Left renal cortex interstitium (tissue), 4 donors: Measurements from ENCODE around the gene CXCL14. TPM values are rescaled to one million over a fixed set of nuclear protein-coding genes. Genes with fewer than 3 reads are reported as not detected.

ENCODE experiments used
- DNase-seq, 4 donors: peaks; one replicate each; pipeline ENCODE4 v3.0.0-alpha.2; 2013; ENCODE audit warnings: low read depth in 4 of 4, low spot score in 2 of 4, missing footprints in 1 of 4
- polyA plus RNA-seq, 4 donors: library from polyadenylated mRNA; unstranded; fragments of 120-200 nt; gene quantifications; one replicate each; pipeline ENCODE4 v1.2.1, GENCODE V29; 2013; ENCODE audit not compliant: insufficient read length in 4 of 4

CXCL14 gene
- polyA plus RNA-seq, 4 donors: 24.9 to 45.0 (median 36.3) TPM

DNA sequence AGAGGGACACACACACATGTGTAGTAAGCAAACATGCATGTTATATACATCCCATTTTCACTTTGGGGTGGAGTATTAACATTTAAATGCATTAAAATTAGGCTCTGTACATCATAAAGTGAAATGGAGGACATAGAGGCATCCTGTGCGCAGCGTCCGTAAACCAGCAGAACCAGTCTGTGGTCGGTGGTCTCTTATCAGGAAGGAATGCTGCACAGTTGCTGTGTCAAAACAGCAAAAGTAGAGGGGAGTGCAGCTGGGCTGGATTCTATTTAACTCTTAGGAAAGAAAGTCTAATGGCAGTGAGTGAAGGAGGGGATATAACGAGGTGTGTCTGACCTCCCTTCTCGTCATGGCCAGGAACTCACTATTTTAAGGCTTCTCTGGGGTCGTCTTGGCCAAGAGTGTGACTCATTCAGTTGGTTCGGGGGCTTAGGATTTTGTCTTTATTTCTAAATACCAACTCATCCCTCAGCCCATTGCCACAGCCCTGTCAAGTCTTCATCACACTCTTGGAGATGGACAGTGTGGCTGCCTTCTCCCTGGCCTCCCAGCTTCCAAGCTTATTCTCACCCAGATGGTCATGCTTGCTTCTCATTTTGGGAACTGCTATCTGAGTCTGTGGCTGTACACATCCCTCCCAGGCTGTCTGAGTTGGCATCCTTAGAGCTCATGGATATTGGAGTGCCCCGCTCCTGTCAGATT is 20.1 kb upstream of the CXCL14 start:
- DNase-seq: no peak

DNA sequence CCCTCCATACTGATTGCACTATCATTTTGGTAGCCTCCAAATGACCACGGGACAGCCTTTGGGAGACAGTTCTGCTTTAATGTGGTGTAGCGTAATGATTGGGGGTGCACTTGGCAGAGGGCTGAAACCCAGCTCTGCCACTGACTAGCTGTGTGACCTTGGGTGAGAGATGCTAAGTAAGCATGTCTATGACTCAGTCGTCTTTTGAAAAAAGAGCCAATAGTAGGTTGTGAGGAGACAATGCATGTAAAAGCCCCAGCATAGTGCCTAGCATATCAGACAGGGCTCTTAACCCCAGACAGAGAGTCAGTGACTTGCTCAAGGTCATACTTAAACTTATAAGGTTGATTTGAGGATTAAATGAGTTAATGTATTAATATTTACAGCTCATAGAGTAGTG is 18.0 kb upstream of the CXCL14 start:
- no peak for DNase-seq

DNA sequence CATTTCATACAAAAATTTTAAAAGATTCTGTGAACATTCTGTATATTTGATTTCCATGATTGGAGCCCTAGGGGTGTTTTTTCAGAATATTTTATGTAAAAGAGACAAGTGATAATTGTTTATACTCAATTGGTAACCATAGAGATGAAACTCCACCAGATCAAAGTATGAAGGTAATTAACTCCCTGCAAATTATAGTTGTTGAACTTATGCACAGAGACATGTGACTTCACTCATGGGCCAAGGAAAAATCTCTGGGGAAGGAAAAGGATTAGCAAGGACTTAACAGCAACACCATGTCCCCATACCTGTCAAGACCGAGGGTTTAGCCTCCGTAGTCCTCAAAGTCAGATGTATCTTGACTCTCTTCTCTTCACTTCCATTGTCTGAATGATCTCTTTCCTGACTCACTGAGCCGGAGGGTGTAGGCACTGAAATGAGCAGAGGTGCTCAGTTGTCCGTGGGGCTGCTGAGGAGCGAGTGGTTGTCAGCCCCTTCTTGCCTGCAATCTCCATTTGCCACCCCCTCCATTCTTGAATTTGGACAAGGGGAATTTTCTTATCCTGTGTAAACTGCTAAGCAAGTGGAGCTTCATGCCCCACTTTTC is 17.5 kb upstream of the CXCL14 start:
- DNase-seq: no peak

DNA sequence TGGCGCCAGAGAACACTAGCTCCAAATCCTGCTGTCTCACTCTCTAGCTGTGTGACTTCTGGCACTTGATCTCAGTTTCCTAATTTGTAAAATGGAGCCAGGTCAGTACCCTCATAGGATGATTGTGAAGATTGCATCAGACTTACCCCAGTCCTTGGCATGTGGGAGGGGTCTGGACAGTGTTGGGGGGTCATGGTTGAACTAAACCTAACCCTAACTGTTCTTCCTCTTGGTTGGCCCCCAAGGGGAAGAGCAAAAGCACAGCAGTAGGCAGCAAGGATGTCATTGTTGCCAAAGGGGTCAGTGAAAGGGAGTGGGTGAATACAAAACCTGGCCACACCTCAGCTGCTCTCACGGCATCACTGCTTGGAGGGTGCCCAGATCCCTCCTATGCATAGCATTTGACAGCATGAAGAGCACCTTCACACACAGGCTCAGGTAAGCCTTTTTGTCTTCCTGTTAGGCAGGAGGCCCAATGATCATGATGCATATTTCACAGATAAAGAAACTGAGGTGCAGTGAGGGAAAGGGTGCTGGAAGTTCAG is 15.7 kb upstream of the CXCL14 start:
- DNase-seq: no peak

DNA sequence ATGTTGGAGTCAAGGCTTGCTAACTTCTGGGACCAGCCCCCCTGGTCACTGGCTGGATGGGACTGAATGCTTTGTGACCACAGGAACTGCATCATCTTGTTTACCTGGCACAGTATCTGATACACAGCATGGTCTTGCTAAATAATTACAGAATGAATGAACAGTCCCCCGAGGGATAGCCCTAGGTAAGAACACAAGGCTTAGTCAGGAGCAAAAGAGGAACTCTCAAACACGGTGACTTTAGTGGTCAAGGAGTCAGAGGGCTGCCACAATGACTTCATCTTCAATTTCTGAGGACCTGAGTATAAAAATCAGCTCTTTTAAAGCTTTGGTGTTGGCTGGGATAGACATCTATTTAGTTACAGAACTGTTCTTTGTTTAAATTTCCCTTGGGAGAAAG is 15.1 kb upstream of the CXCL14 start:
- DNase-seq: no peak

DNA sequence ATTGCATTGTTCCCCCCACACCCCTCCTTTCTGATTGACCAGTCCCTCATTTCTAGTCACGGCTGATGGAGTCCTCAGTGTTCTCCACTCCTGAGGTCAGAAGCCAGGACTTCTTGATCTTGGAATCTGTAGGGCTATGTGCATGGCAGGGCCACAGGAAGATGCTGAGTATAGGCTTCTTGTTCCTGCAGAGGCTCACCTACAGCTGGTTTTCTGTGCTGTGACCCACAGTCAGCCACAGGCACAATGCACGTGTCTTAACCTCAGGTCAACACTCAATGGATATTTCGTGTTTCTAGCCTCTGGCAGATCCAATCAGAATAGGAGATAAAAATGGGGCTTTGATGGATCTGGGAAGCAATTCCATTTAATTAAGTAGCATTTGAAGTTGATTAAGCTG is 14.3 kb upstream of the CXCL14 start:
- no peak for DNase-seq

DNA sequence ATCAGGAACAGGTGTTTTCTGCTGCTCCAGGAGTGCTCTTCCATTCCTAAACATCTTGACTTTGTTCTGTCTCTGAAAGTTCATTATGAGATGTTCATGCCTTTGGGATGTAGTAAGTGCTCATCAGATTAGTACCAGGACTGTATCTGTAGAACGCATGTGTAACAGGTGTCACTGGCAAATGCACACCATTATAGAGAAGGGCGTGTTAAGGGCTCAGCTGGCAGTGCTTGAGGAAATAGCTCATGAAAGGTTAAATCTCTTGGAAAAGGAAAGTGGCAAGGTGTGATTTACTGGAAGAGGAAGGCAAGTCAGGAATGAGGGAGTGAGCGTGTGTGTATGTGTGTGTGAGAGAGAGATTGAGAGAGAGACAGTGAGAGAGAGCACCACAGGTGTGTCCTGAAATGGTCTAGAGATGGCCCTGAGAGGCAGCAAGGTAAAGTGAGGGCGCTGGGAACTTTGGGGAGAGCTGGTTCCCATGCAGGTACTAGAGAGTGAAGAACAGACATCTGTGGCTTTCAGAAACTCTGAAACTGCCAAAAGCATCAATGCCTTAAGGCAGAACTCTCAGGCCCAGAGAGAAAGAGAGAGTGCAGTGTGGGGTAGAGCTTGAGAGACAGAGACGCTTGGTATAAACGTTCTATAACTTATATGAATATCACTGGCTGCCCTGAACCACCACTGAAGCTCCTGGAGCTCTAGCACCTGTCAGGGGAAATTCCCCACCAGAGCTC is 13.7 kb upstream of the CXCL14 start:
- no peak for DNase-seq

DNA sequence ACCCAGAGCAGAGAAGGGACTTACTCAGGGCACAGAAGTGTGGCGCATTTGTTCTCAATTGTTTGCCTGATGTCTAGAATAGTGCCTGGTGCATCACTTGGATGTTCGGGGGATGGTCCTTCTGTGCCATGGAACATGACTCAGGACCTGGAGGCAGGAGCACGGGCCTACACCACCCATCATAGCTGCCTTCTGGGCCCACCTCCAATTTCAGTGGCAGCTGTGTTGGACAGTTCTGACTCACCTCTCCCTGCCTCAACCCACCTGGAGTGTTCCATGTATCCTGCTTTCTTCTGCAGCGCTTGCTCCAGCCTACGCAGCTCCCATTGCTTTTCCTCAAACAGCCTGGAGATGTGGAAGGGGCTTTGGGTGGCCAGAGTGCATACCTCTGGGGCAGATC is 12.5 kb upstream of the CXCL14 start:
- DNase-seq: no peak

DNA sequence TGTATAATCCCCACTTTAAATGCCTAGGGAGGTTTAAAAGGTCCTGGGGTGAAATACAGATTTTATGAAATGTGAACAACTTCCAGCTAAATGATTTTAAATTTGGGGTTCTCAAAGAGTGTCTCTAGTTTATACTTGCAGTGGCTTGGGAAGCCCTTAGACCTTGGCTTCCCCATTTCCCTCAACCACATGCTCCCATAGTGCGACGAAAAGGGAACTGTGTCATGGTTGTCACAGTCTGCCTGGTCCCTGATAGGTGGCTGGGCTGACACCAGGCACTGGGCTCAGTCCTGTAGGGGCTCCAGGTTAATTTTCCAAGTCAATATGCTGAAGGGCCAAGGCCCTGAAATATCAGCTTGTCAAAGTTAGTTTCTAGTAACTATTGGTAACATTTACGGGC is 10.4 kb upstream of the CXCL14 start:
- DNase-seq: no peak

DNA sequence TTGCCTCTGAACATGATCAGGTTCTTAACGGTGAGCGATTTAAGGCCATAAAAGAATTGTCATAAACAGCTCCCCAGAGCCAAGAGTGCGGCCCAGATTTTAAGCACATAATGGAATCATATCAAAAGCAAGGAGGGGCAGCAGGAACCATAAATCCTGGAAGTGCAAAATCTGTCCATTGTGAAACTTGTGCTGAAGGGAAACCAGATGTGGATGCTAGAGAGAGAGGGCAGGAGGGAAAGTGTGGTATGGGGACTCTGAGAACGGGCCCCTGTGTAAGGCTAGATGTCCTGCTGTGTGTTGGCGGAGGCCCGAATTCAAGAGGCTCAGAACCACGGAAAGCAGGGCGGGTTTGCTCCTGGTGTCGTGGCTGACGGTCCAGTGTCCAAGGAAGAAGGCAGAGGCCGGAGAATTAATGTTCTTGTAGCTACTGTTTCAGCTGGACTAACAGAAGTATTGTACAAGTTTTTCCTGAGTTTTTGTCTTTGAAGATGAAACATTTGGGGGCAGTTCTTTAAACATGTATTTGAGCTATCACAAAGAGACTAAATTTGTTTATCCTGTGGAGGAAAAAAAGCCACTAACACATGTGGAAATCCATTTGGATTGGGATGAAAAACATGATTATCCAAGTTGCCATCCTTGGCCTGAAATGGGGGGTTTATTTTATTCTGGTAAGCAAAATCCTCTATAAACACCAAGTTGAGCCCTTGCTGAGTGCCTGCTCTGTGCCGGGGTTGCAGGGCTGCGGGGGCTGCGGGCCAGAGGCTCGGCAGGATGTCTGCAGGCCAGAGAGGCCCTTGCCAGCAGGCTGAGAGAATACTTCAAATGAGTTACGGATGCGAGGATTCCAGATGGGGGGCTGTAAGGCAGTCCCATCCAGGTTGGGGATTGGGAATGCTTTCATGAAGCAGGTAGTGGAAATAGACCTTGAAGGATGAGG is 9.2 kb upstream of the CXCL14 start:
- DNase-seq: no peak

DNA sequence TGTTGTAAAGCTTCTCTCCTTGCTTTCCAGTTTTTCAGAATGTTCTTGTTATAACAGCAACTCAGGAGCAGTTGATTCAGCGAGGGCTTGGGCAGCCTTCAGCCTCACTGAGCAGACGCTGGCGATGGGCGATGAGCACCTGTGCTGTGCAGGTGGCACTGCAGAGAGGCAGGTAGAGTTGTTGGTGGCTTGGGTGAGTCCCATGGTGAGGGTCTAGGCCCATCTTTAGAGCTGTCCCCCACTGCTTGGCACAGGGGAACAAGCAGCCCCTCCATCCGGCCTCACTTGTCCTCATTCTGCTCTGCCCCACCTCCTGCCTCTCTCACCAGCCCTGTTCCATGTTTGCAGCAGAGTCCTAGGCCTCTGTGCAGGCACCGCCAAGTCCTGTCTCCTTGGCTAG is 6.1 kb upstream of the CXCL14 start:
- no peak for DNase-seq

DNA sequence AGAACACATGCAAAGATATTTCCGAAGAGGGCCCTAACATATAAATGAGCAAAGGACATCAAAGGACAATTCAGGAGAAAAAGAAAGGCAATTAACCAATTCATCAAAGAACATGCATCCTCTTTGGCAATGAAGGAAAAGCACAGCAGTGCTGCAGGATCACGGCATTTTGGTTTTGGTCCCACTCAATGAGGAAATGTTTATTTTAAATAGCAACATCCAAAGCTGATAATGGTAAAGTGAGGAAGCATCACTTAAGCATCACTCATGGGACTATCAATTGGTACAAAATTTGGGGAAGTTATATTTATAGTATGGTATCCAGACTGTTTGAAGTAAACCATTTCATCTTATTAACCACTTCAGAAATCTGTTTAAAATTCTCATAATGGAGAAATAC is 5.5 kb upstream of the CXCL14 start:
- DNase-seq: no peak

DNA sequence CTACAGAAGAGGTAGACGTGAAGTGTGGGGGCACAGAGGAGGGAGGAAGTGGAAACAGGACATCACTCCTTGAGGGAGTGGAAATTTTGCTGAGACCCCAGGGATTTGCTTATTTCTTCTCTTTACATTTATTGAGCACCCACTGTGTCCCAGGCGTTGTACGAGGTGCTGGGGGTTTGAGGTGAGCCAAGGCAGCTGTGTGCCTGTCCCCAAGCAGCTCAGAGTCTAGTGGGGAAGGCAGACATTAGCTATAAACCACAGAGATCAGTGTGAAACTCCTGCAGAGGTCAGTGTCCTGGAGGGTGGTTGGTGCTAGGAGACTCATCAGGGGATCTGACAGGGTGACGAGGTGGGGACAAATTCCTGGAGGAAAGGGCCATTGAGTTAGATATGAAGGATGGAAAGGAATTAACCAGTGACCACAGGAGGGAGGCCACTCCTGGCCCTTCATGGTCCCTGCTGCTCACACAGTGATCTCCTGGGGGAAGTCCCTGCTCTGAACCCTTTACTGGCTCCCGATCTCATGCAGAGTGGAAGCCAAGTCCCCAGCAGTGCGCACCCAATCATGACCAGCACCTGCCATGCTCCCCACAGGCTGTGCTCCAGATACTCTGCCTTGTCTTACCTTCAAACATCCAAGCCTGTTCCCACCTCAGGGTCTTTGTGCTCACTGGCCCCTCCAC is 3.4 kb upstream of the CXCL14 start:
- DNase-seq: no peak

DNA sequence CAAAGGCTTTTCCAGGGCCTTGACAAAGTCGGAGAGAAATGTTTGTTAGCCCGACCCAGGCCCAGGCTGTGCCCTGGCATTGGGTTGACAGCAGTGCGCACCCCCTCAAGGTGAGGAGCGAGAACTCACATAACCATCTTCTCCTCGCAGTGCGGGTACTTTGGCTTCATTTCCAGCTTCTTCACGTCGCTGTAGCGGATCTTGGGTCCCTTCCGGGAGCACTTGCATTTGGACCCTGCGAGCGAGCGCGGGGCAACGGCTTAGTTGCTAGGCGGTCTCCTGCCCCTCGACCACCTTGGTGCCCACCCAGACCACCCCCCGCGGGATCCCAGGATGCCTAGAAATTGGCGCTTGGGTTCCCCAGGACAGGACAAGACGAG is 496 bp downstream of the CXCL14 start:
- no peak for DNase-seq

DNA sequence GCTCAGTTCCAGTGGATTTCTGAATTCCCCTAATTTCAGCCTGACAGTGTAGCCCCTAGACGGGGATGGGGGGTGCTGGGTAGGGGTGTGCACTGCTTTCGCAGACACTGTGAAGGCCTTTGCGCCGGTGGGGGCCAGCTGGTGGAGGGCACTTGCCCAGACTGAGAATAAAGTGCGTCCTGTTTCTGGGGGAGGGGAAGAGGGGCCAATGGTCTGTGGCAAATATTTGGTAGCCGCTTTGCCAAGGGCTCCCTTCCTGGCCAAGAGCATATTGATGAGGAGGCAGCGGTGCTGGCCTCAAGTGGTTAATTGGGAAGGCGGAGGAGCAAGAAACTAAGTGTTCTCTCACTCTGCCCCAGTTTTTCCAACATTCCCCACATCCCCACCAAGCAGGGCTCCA is 1.4 kb downstream of the CXCL14 start:
- no peak for DNase-seq

DNA sequence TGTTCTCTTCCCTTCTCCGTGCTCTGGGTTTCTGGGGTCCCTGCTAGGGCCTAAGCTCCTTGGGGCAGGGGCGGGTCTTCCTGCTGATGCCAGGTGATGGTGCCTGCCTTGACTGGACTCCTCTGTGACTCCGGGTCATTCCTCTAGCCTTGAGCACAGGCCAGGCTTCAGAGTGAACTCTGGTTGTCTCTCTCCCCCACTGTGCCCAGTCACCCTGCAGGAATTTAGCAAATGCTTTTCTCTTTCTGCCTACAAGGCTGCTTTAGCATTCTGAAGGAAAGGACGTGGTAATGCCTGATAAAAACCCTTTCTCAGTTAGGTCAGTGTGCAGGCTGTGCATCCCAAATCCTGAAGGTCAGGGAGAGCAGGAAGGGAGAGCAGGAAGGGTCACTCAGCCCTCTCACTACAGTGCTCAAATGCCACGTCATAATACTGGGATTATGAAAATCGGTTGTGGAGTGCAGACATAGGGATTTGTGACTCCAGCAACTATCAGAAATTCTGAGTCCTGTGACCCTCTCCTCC is 2.7 kb downstream of the CXCL14 start:
- DNase-seq: no peak

DNA sequence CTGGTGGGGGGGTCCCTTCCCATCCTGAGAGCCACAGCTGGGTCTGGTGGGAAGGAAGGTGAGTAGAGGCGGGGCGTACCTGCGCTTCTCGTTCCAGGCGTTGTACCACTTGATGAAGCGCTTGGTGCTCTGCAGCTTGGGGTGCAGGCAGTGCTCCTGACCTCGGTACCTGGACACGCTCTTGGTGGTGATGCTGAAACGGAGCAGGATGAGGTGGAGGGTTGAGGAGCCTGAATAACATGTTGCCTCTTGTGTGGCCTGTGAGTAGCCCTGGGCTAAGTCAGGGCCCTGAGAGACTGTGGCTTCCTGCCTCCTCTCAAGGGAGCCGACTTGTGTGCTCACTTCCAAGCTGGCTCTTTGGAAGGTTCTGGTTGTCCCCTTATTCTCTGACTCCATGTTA is 4.3 kb downstream of the CXCL14 start:
- DNase-seq: no peak

DNA sequence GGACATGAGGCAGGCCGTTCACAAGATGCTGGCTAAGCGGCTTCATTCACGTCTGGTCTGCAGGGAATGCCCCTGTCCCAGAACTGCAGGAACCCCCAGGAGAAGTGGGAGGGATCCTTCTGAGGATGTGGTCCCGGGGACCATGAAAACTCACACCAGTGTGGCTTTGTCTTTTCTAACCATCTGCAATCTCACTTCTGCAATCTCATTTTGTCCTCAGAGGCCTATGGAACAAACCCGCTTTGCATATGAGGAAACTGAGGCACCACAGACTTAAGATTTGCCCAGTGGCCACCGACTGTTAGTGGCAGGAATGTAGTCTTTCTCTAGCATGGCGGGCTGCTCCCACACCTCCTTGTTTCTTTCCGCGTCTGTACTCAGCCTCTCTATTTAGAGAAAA is 6.9 kb downstream of the CXCL14 start:
- no peak for DNase-seq

DNA sequence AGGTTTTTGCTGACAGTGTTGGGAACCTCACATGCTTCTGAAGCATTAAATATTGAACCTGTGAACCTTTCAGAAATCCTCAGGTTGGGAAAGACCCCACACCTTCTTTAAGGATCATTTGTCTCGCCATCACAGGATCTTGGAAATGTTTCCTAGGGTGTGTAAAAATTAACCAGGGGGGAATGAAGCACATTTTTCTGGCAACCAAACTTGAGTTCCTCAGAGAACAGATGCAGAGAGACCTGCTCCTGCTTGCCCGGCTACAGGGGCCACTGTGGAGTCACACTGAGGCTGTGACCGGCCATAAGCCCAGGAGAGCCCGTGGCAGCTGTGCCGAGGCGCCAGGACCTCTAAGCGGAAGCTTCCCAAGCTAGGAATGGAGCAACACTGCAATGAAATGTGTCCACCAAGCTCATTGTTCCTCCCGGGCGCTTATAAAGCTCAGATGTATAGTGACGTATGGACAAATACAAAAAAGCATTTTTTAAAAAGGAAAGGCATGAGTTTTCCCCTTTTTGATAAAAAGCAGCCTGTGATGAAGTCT is 7.7 kb downstream of the CXCL14 start:
- no peak for DNase-seq

DNA sequence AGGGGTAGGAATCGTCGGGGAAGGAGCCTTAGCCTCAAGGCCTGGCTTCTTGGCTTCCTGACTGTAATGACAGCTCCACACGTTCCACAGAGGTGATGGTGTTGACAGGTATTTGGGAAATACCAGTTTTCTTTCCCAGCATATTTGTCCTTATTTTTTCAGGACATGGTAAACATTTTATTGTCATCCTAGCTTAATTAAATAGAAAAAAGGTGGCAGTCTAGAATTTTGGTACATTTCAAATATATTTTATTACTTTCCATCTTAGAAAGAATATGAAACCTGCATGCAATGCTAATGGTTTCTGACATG is 8.4 kb downstream of the CXCL14 start:
- DNase-seq: no peak
